Mesenchymal stem cell (in vitro differentiated cells and primary cell): ENCODE data around the gene PHRF1.

ENCODE experiments used
- DNase-seq: peaks from one replicate; pipeline ENCODE4 v3.0.0-alpha.2; 2013
- H2AFZ ChIP-seq: one replicate; pipeline ENCODE4 v1.6.1; 2013; ENCODE audit warnings: low read depth, mild to moderate bottlenecking, control low read depth, inconsistent platforms, low read length, moderate library complexity
- H2AK5ac ChIP-seq: 2 replicates; pipeline ENCODE4 v1.6.1; 2013; ENCODE audit warnings: low read length, moderate library complexity, mild to moderate bottlenecking, inconsistent platforms; ENCODE audit not compliant: severe bottlenecking
- H2BK120ac ChIP-seq: one replicate; pipeline ENCODE4 v1.6.1; 2013; ENCODE audit warnings: low read depth, mild to moderate bottlenecking, inconsistent platforms, low read length, moderate library complexity
- H2BK12ac ChIP-seq, 2 experiments: one replicate each; pipeline ENCODE4 v1.6.1; 2013; ENCODE audit warnings: inconsistent platforms in 2 of 2, low read length in 2 of 2, mild to moderate bottlenecking in 2 of 2, moderate library complexity in 2 of 2, control low read depth in 1 of 2
- H2BK15ac ChIP-seq: one replicate; pipeline ENCODE4 v1.6.1; 2013; ENCODE audit warnings: mild to moderate bottlenecking, low read depth, inconsistent platforms; ENCODE audit not compliant: poor library complexity, severe bottlenecking
- H2BK5ac ChIP-seq: 2 replicates; pipeline ENCODE4 v1.6.1; 2013; ENCODE audit warnings: low read depth, mild to moderate bottlenecking, low read length, control low read depth, inconsistent platforms; ENCODE audit not compliant: poor library complexity, severe bottlenecking
- H3K14ac ChIP-seq, 2 experiments: one replicate each; pipeline ENCODE4 v1.6.1; 2013; ENCODE audit warnings: inconsistent platforms in 2 of 2, low read length in 2 of 2, control low read depth in 1 of 2, mild to moderate bottlenecking in 1 of 2, moderate library complexity in 1 of 2
- H3K18ac ChIP-seq, 2 experiments: one replicate each; pipeline ENCODE4 v1.6.1; 2013; ENCODE audit warnings: inconsistent platforms in 2 of 2, low read length in 2 of 2, control low read depth in 1 of 2, low read depth in 1 of 2, mild to moderate bottlenecking in 1 of 2
- H3K23ac ChIP-seq, 2 experiments: one replicate each; pipeline ENCODE4 v1.6.1; 2013; ENCODE audit warnings: inconsistent platforms in 2 of 2, low read length in 2 of 2, mild to moderate bottlenecking in 2 of 2, moderate library complexity in 2 of 2, control low read depth in 1 of 2
- H3K27ac ChIP-seq: 2 replicates; pipeline ENCODE4 v1.5.1; 2013; ENCODE audit warnings: mild to moderate bottlenecking, moderate library complexity, low read length, control low read depth, inconsistent platforms; ENCODE audit not compliant: poor library complexity, severe bottlenecking
- H3K27me3 ChIP-seq, 2 experiments: 2 replicates each; pipeline versions ENCODE4 v1.6.1 to v1.7.0; 2013; ENCODE audit warnings: low read length in 2 of 2, mild to moderate bottlenecking in 2 of 2, moderate library complexity in 2 of 2, control low read depth in 1 of 2, inconsistent platforms in 1 of 2; ENCODE audit not compliant: control insufficient read depth in 1 of 2, insufficient read depth in 1 of 2
- H3K36me3 ChIP-seq, 2 experiments: 2 replicates each; pipeline versions ENCODE4 v1.6.1 to v1.7.0; 2013; ENCODE audit warnings: low read length in 2 of 2, control low read depth in 1 of 2, inconsistent platforms in 1 of 2, low read depth in 1 of 2, mild to moderate bottlenecking in 1 of 2; ENCODE audit not compliant: insufficient read depth in 2 of 2, control insufficient read depth in 1 of 2
- H3K4ac ChIP-seq, 2 experiments: one replicate each; pipeline ENCODE4 v1.6.1; 2013; ENCODE audit warnings: inconsistent platforms in 2 of 2, low read length in 2 of 2, mild to moderate bottlenecking in 2 of 2, moderate library complexity in 2 of 2, control low read depth in 1 of 2, low read depth in 1 of 2
- H3K4me1 ChIP-seq: 2 replicates; pipeline ENCODE4 v1.6.1; 2013; ENCODE audit warnings: low read depth, low read length, control low read depth; ENCODE audit not compliant: control insufficient read depth, insufficient read depth
- H3K4me2 ChIP-seq: 2 replicates; pipeline ENCODE4 v1.6.1; 2013; ENCODE audit warnings: low read length, mild to moderate bottlenecking, inconsistent platforms; ENCODE audit not compliant: poor library complexity, severe bottlenecking
- H3K4me3 ChIP-seq, 2 experiments: 2 replicates each; pipeline versions ENCODE4 v1.5.1 to v1.7.0; 2013; ENCODE audit warnings: low read length in 2 of 2, mild to moderate bottlenecking in 2 of 2, control low read depth in 1 of 2, low read depth in 1 of 2; ENCODE audit not compliant: insufficient read depth in 1 of 2
- H3K79me1 ChIP-seq: replicated peaks from 2 replicates; pipeline ENCODE4 v1.6.1; 2013; ENCODE audit warnings: mild to moderate bottlenecking, control low read depth, low read length, inconsistent platforms; ENCODE audit not compliant: poor library complexity, severe bottlenecking
- H3K9ac ChIP-seq: 2 replicates; pipeline ENCODE4 v1.7.0; 2013; ENCODE audit warnings: mild to moderate bottlenecking, low read length, moderate library complexity
- H3K9me3 ChIP-seq: 2 replicates; pipeline ENCODE4 v1.7.0; 2013; ENCODE audit warnings: mild to moderate bottlenecking, low read length; ENCODE audit not compliant: control insufficient read depth
- H4K8ac ChIP-seq: one replicate; pipeline ENCODE4 v1.6.1; 2013; ENCODE audit warnings: inconsistent platforms, mild to moderate bottlenecking, low read length, moderate library complexity
- H4K91ac ChIP-seq: one replicate; pipeline ENCODE4 v1.6.1; 2013; ENCODE audit warnings: mild to moderate bottlenecking, low read length, inconsistent platforms
- WGBS: methylation state at CpG from one replicate; pipeline ENCODE4 v1.1.7; 2013; ENCODE audit warnings: mixed read lengths; 5-methylcytosine and 5-hydroxymethylcytosine counted together

Gene PHRF1

DNA sequence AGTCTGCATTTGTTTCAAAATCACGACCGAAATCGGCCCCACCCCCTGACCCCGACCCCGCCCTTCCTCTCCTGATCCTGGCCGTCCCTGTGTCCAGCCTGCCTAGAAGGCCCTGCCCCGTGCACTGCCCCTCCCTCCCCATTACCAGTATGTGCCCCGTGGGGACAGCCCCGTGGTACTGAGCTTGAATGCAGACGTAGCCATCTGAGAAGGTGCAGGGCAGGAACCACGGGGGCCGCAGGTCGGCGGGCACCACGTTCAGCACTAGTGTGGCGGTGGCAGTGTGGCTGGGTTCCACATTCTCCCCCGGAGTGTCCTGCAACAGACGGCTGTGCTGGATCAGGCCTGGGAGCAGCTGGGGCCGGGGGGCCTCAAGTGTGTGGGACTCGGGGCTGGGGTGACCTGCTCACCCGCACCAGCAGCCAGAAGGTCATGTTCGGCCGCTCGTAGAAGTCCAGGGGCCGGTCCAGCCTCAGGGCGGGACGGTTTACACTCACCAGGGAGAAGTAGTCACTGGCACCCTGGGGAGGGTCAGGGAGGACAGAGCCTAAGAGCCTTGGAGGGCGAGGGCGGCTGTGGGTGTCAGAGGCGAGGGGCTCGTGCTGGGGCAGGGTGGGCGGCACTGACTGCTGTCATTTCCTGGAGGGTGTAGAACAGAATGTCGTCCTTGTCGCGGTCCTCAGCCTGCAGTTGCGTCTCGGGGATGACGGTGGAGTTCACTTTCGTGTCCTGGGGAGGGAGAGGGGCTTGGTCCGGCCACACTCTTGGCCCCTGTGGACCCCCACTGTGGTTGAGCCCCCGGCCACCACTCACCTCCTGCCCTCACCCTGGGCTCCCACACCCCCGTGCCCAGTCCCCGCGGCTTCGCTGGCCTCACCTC lies 44.9 kb downstream of the PHRF1 start:
- Histone ChIP-seq H2BK12ac (no peak overlapping the region), H3K4me1 (peaks cover 17% of the 10 kb centered on the region), H3K23ac (no peak overlapping the region), H3K27ac (no peak overlapping the region), H3K9me3 (no peaks in the 10 kb centered on the region), H3K18ac (no peak overlapping the region), H2BK5ac (no peak overlapping the region), H3K36me3 (peaks cover 8 to 78% of the 10 kb centered on the region in 2 experiments), H3K4ac (no peak overlapping the region), H2AFZ (no peak overlapping the region), H4K91ac (peak overlapping the region; percentile 20), H3K4me3 (no peak overlapping the region), H2BK120ac (no peak overlapping the region), H3K79me1 (peaks cover 26% of the 10 kb centered on the region), H4K8ac (no peak overlapping the region), H2BK15ac (no peak overlapping the region), H2AK5ac (no peak overlapping the region), H3K4me2 (no peak overlapping the region), H3K27me3 (peaks cover 5 to 13% of the 10 kb centered on the region in 2 experiments), H3K9ac (no peak overlapping the region), H3K14ac (no peak overlapping the region)
- no peak for DNase-seq
- 88% methylated on average over 45 of the region's 45 CpGs for WGBS

GRCh38 chr11:621838-622237 lies 45.6 kb downstream of the PHRF1 start:
- no peak overlapping the region for H3K18ac ChIP-seq
- H4K8ac ChIP-seq, result no peak overlapping the region
- WGBS, result 95% methylated on average over 27 of the region's 27 CpGs
- no peak overlapping the region for H3K14ac ChIP-seq
- no peak overlapping the region for H3K23ac ChIP-seq
- no peak overlapping the region for H2AFZ ChIP-seq
- H2BK5ac ChIP-seq, result no peak overlapping the region
- no peak overlapping the region for H2BK120ac ChIP-seq
- H3K79me1 ChIP-seq, result peaks cover 20% of the 10 kb centered on the region
- H3K4ac ChIP-seq, result no peak overlapping the region
- H3K4me2 ChIP-seq, result no peak overlapping the region
- peaks cover 17% of the 10 kb centered on the region for H3K4me1 ChIP-seq
- H3K36me3 ChIP-seq, result peaks cover 8 to 80% of the 10 kb centered on the region in 2 experiments
- H4K91ac ChIP-seq, result no peak overlapping the region
- H3K4me3 ChIP-seq, result no peak overlapping the region
- H3K27me3 ChIP-seq, result peaks cover 11 to 18% of the 10 kb centered on the region in 2 experiments
- H3K9me3 ChIP-seq, result no peaks in the 10 kb centered on the region
- DNase-seq, result no peak
- H3K9ac ChIP-seq, result no peak overlapping the region
- H2AK5ac ChIP-seq, result no peak overlapping the region
- no peak overlapping the region for H2BK15ac ChIP-seq
- no peak overlapping the region for H3K27ac ChIP-seq
- no peak overlapping the region for H2BK12ac ChIP-seq

GRCh38 chr11:623349-623869 lies 47.1 kb downstream of the PHRF1 start:
- no peak overlapping the region for H3K9ac ChIP-seq
- no peak overlapping the region for H3K27ac ChIP-seq
- no peak overlapping the region for H2AFZ ChIP-seq
- no peak overlapping the region for H2BK5ac ChIP-seq
- H2BK120ac ChIP-seq, result no peak overlapping the region
- no peak overlapping the region for H3K4ac ChIP-seq
- no peak overlapping the region for H3K23ac ChIP-seq
- no peak overlapping the region for H2BK12ac ChIP-seq
- H3K79me1 ChIP-seq, result peaks cover 9% of the 10 kb centered on the region
- H3K4me2 ChIP-seq, result no peak overlapping the region
- WGBS, result 85% methylated on average over 15 of the region's 15 CpGs
- DNase-seq, result no peak
- H3K36me3 ChIP-seq, result peaks cover 3 to 65% of the 10 kb centered on the region in 2 experiments
- peaks cover 18% of the 10 kb centered on the region in 2 experiments for H3K27me3 ChIP-seq
- no peak overlapping the region for H3K18ac ChIP-seq
- no peak overlapping the region for H3K14ac ChIP-seq
- H4K8ac ChIP-seq, result no peak overlapping the region
- no peak overlapping the region for H2BK15ac ChIP-seq
- H4K91ac ChIP-seq, result no peak overlapping the region
- peaks cover 22% of the 10 kb centered on the region for H3K4me1 ChIP-seq
- H3K9me3 ChIP-seq, result no peaks in the 10 kb centered on the region
- H2AK5ac ChIP-seq, result no peak overlapping the region
- no peak overlapping the region for H3K4me3 ChIP-seq

DNA sequence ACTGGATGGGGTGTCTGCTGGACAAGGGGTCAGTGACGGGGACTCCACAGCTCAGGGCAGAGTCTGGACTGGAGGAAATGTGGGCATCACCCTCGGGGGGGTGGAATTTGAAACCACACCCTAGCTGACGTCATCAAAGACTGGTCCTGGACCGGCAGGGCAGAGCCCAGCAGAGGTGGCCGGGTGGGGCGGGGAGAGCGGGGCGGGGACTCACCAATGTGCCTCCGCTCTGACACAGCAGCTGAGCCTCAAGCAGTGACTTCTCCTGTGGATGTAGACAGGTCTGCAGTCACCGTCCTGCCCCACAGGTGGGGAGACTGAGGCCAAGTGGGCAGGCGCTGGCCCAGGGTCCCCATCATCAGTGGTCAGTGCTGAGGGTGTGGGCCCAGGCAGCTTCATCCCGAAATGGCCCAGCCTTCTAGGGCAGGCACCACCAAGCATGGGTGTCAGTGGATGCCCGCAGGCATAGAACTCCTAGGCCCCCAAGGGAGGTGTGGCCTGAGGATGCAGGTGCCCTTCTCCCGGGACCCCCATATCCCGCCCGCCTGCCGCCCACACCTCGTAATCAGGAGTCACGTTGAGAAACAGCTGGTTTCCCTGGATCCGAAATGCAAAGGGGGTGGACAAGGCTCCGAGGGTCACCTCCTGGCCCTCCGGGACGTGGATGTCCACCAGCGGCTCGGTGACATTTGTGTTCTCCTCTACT lies 47.9 kb downstream of the PHRF1 start:
- Histone ChIP-seq H3K4me2 (no peak overlapping the region), H3K27ac (no peak overlapping the region), H3K4me3 (no peak overlapping the region), H3K9ac (no peak overlapping the region), H3K27me3 (peaks cover 18% of the 10 kb centered on the region in 2 experiments), H3K14ac (no peak overlapping the region), H4K91ac (no peak overlapping the region), H2BK12ac (no peak overlapping the region), H3K18ac (no peak overlapping the region), H3K79me1 (peaks cover 7% of the 10 kb centered on the region), H3K23ac (no peak overlapping the region), H3K4me1 (peaks cover 25% of the 10 kb centered on the region), H3K4ac (no peak overlapping the region), H3K9me3 (no peaks in the 10 kb centered on the region), H4K8ac (no peak overlapping the region), H2BK5ac (no peak overlapping the region), H3K36me3 (peaks cover 0 to 58% of the 10 kb centered on the region in 2 experiments), H2AFZ (no peak overlapping the region), H2BK15ac (no peak overlapping the region), H2BK120ac (no peak overlapping the region), H2AK5ac (no peak overlapping the region)
- DNase-seq, result no peak
- 91% methylated on average over 25 of the region's 25 CpGs for WGBS
